Mucosa of descending colon (tissue), 3 donors: Measurements from ENCODE around the gene YIPF2. TPM values are rescaled to one million over a fixed set of nuclear protein-coding genes. Genes with fewer than 3 reads are reported as not detected.

Experiments
- ATAC-seq: fragments of 200-7000 bp; cut with Tn5 transposase; one replicate; pipeline ENCODE4 v1.9.1; 2020; ENCODE audit warnings: mild to moderate bottlenecking, moderate library complexity
- DNase-seq, 3 donors: peaks; one replicate each; pipeline ENCODE4 v3.0.0-alpha.2; 2020
- H3K36me3 ChIP-seq: fragments of 200-600 bp; one replicate; pipeline ENCODE4 v1.8.0; 2021; ENCODE audit warnings: low read depth, mild to moderate bottlenecking
- H3K4me1 ChIP-seq: fragments of 200-600 bp; one replicate; pipeline ENCODE4 v1.8.0; 2021; ENCODE audit warnings: low read depth, mild to moderate bottlenecking
- H3K4me3 ChIP-seq: fragments of 200-600 bp; one replicate; pipeline ENCODE4 v1.8.0; 2021; ENCODE audit warnings: mild to moderate bottlenecking
- H3K9me3 ChIP-seq: fragments of 200-600 bp; one replicate; pipeline ENCODE4 v1.8.0; 2021; ENCODE audit warnings: mild to moderate bottlenecking
- intact Hi-C, 2 donors: fragments of 100-400 bp; cut with DNase I in 1 of 2; cut with micrococcal nuclease in 1 of 2; formaldehyde crosslinking; loops; one replicate each; pipeline versions ENCODE4 v1.11.0 to v1.11.1; 2022; cut with DNase I, micrococcal nuclease
- long read RNA-seq, 2 donors: library from polyadenylated mRNA; unstranded; transcript quantifications; one replicate each; pipeline ENCODE4 v2.0.0, GENCODE V29; 2019 to 2021
- total RNA-seq, 3 donors: library from RNA; stranded (reverse); fragmentation: NEBNext Ultra II Directional in 2 of 3; extraction: Animal tissue kit (Norgen Biotek cat#: 25700) in 2 of 3; gene quantifications; one replicate each; pipeline versions ENCODE4 v1.2.1 to v1.2.4, GENCODE V29; 2021 to 2023
- TF ChIP-seq, protein P1 (sequence below): fragments of 200-600 bp; IDR thresholded peaks from one replicate; pipeline ENCODE4 v1.8.0; 2022; ENCODE audit warnings: antibody characterized with exemption, mild to moderate bottlenecking
- donor health status: DM: no; HTN: no; CAD: no; lungs with moderate emphysema.
- donor health status: DM: no; HTN: no; CAD: no.
- donor health status: DM: no; HTN: yes; CAD: no.

The YIPF2 gene
- total RNA-seq: 10 to 100 TPM; 34.0 to 55.8 (median 55.2) TPM
- long read RNA-seq, donor 1, transcript YIPF2-201 (10 exons, 2,087 nt): minor isoform, 8 of 57 reads
- long read RNA-seq, donor 1, transcript YIPF2-204 (10 exons, 1,550 nt): major isoform, 14 of 57 reads
- long read RNA-seq, donor 1, partial matches to known transcripts: 7 of 57 reads
- long read RNA-seq, donor 1, other reads (novel, unspliced or antisense): 28 of 57 reads
- long read RNA-seq, donor 2, transcript YIPF2-201 (10 exons, 2,087 nt): minor isoform, 5 of 21 reads
- long read RNA-seq, donor 2, transcript YIPF2-204 (10 exons, 1,550 nt): major isoform, 8 of 21 reads
- long read RNA-seq, donor 2, partial matches to known transcripts: 2 of 21 reads
- long read RNA-seq, donor 2, other reads (novel, unspliced or antisense): 6 of 21 reads

DNA sequence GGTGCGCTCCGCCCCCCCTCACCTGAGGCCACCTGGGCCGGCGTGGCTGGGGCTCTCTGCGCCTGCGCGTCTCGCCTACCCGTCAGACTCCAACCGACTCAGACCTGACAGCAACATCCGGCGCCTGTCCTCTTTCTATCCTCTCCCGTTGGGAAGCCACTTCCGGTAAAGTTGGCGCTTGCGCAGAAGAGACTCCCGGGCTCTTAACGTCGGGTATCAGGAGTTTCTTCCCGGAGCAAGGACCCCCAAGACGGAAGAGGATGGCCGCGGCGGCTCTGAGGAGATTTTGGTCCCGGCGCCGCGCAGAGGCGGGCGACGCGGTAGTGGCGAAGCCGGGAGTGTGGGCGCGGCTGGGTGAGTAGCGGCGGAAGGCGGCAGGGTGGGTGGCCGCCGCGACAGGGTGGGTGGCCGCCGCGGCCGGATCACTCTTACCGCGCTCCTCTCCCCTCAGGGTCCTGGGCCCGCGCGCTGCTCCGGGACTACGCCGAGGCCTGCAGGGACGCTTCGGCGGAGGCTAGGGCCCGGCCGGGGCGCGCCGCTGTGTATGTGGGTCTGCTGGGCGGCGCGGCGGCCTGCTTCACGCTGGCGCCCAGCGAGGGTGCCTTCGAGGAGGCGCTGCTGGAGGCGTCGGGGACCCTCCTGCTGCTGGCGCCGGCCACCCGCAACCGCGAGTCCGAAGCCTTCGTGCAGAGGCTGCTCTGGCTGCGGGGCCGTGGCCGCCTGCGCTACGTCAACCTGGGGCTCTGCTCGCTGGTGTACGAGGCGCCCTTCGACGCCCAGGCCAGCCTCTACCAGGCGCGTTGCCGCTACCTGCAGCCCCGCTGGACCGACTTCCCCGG lies at the start of gene YIPF2, which contains the start of gene TIMM29:
YIPF2 (minus strand) TSS at position 77 of the 839 bp plus-strand sequence. CDS start 229 bp downstream, outside the sequence.
TIMM29 (plus strand) TSS at position 249 of the 839 bp plus-strand sequence; CDS start at position 261, 12 bp downstream.
- peak; percentile 95 for ATAC-seq
- Histone ChIP-seq H3K4me1 (peaks cover 18% of the 10 kb centered on the region), H3K36me3 (no peaks in the 10 kb centered on the region), H3K4me3 (peak within 1 kb of the TSS; percentile 89), H3K9me3 (no peaks in the 10 kb centered on the region)
- TF ChIP-seq, protein P1, sequence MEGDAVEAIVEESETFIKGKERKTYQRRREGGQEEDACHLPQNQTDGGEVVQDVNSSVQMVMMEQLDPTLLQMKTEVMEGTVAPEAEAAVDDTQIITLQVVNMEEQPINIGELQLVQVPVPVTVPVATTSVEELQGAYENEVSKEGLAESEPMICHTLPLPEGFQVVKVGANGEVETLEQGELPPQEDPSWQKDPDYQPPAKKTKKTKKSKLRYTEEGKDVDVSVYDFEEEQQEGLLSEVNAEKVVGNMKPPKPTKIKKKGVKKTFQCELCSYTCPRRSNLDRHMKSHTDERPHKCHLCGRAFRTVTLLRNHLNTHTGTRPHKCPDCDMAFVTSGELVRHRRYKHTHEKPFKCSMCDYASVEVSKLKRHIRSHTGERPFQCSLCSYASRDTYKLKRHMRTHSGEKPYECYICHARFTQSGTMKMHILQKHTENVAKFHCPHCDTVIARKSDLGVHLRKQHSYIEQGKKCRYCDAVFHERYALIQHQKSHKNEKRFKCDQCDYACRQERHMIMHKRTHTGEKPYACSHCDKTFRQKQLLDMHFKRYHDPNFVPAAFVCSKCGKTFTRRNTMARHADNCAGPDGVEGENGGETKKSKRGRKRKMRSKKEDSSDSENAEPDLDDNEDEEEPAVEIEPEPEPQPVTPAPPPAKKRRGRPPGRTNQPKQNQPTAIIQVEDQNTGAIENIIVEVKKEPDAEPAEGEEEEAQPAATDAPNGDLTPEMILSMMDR: no peak
- peak; percentile 97 to 98 (median 97) for DNase-seq
- intact Hi-C loops: no loop called here

DNA sequence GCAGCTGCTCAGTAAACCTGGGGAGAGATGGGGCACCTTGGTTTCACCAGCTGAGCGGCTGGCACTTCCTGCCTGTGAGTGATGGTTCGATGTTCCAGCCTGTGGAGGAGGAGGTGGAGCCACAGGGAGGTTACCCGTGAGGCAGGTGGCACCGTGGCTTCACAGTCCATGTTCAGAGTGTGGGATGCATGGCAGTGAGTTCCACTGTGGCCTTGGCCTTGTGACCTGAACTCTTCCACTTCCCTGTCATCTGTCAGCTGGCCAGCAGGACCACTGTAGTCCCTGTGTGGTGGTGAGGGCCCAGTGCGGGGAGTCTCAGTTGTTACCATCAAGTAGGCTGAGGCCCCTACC lies 49.3 kb upstream of the YIPF2 start:
- no peak for ATAC-seq
- Histone ChIP-seq H3K4me1 (peaks cover 20% of the 10 kb centered on the region), H3K9me3 (no peaks in the 10 kb centered on the region), H3K4me3 (no peak overlapping the region), H3K36me3 (no peaks in the 10 kb centered on the region)
- intact Hi-C loops: no loop called here
- no peak for DNase-seq
- TF ChIP-seq, protein P1: no peak

DNA sequence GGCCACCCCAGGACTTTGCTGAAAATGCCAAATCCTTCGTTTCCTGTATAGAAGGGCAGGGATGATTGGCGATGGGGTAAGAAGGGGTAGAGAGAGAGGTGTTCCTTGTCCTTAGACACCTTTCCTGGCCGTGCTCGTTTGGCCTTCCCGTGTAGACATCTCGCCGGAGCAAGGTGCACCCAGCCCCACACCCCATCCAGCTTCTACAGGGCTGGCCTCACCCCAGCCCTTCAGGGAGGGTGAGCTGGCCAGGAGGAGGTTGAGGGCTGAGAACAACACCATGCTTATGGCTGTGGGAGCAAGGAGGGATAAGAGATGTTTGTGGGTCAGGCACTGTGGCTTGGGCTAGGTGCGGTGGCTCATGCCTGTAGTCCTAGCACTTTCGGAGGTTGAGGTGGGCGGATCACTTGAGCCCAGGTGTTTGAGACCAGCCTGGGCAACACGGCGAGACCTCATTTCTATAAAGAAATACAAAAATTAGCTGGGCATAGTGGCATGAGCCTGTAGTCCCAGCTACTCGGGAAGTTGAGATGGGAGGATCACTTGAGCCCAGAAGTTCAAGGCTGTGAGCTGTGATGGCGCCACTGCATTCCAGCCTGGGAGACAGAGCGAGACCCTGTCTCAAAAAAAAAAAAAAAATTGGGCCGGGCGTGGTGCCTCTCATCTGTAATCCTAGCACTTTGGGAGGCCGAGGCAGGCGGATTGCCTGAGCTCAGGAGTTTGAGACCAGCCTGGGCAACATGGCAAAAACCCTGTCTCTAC lies 47.9 kb upstream of the YIPF2 start:
- intact Hi-C loops: no loop called here

DNA sequence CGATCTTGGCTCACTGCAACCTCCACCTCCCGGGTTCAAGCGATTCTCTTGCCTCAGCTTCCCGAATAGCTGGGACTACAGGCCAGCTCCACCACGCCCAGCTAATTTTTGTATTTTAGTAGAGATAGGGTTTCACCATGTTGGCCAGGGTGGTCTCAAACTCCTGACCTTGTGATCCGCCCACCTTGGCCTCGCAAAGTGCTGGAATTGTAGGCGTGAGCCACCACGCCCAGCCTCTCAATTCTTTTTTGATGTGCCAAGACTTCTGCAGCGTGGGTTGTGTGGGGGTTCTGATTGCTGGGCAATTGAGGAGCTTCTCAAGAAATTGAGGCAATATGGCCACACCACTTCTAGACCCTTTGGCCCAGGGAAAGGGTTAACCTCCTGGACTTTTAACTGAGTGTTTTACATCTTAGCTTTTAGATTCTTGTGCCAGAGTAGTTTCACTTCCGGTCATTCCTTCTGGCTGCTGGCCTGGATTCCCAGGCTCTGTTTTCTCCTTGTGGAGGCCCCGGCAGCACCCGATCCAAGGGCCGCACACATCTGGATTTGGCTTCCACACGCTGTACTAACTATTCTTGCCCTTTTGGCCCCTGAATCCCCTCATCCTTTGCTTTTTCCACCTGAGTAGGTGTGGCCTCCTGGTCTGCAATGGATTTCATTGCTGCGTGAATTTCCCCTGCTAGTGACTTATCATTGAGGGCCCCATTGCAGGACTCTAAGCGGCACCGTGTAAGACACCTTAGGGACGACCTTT lies 47.1 kb upstream of the YIPF2 start:
- DNase-seq (peak in 1 of 3 donors; percentile 44), ATAC-seq (peak; percentile 49)
- Histone ChIP-seq H3K4me1 (peaks cover 20% of the 10 kb centered on the region), H3K9me3 (no peaks in the 10 kb centered on the region), H3K4me3 (no peak overlapping the region), H3K36me3 (no peaks in the 10 kb centered on the region)
- TF ChIP-seq, protein P1: no peak
- intact Hi-C loops: no loop called here

More for the DNA sequence above, 47.9 kb upstream of the YIPF2 start:
- Histone ChIP-seq H3K36me3 (no peaks in the 10 kb centered on the region), H3K9me3 (no peaks in the 10 kb centered on the region), H3K4me3 (no peak overlapping the region), H3K4me1 (peaks cover 20% of the 10 kb centered on the region)
- ATAC-seq (peak; percentile 66), DNase-seq (no peak)
- TF ChIP-seq, protein P1: no peak
